Neural cell (in vitro differentiated cells): ENCODE data around the gene MUL1. TPM values are rescaled to one million over a fixed set of nuclear protein-coding genes. Genes with fewer than 3 reads are reported as not detected.

ENCODE experiments used
- H2AFZ ChIP-seq: fragments of 200-600, 300-800 bp; sonication (generic), shearing (Covaris generic); 2 replicates; pipeline ENCODE4 v1.6.0; 2014; ENCODE audit warnings: low read depth, mild to moderate bottlenecking, antibody characterized with exemption, low read length, moderate library complexity
- H3F3A ChIP-seq: fragments of 200-600 bp; shearing (Covaris generic); 2 replicates; pipeline ENCODE4 v1.6.1; 2016; ENCODE audit warnings: mild to moderate bottlenecking, moderate library complexity, mixed read lengths, antibody characterized with exemption, low read length; ENCODE audit not compliant: insufficient read depth, poor library complexity, severe bottlenecking
- H3K27ac ChIP-seq: fragments of 200-600, 300-800 bp; sonication (generic), shearing (Covaris generic); 2 replicates; pipeline ENCODE4 v1.5.1; 2014; ENCODE audit warnings: mild to moderate bottlenecking, low read length, moderate library complexity
- H3K27me3 ChIP-seq: fragments of 300-800, 200-600 bp; sonication (generic), shearing (Covaris generic); 2 replicates; pipeline ENCODE4 v1.6.0; 2014; ENCODE audit warnings: mild to moderate bottlenecking, low read depth, low read length, moderate library complexity; ENCODE audit not compliant: insufficient read depth
- H3K36me3 ChIP-seq: fragments of 300-800, 200-600 bp; sonication (generic), shearing (Covaris generic); 2 replicates; pipeline ENCODE4 v1.5.1; 2014; ENCODE audit warnings: mild to moderate bottlenecking, antibody characterized with exemption, low read length, moderate library complexity; ENCODE audit not compliant: insufficient read depth
- H3K4me2 ChIP-seq: fragments of 300-800, 200-600 bp; sonication (generic), shearing (Covaris generic); 2 replicates; pipeline ENCODE4 v1.6.0; 2014; ENCODE audit warnings: mild to moderate bottlenecking, low read length
- H3K4me3 ChIP-seq: fragments of 300-800, 200-600 bp; sonication (generic), shearing (Covaris generic); 2 replicates; pipeline ENCODE4 v1.5.1; 2014; ENCODE audit warnings: mild to moderate bottlenecking, low read length, moderate library complexity
- H3K79me2 ChIP-seq: fragments of 200-600 bp; shearing (Covaris generic); replicated peaks from 2 replicates; pipeline ENCODE4 v1.6.0; 2014; ENCODE audit warnings: mild to moderate bottlenecking, low read length, moderate library complexity; ENCODE audit not compliant: insufficient read depth
- H3K9ac ChIP-seq: fragments of 300-800, 200-600 bp; sonication (generic), shearing (Covaris generic); 2 replicates; pipeline ENCODE4 v1.6.1; 2016; ENCODE audit warnings: mild to moderate bottlenecking, low read length, mixed read lengths
- H3K9me2 ChIP-seq: fragments of 200-600 bp; shearing (Covaris generic); 2 replicates; pipeline ENCODE4 v1.6.1; 2016; ENCODE audit warnings: mild to moderate bottlenecking, low read length, mixed read lengths; ENCODE audit not compliant: insufficient read depth
- H3K9me3 ChIP-seq: fragments of 200-600, 300-800 bp; sonication (generic), shearing (Covaris generic); 2 replicates; pipeline ENCODE4 v1.6.1; 2016; ENCODE audit warnings: mild to moderate bottlenecking, mixed run types, low read length, moderate library complexity, mixed read lengths
- H4K20me1 ChIP-seq: fragments of 200-600 bp; shearing (Covaris generic); 2 replicates; pipeline ENCODE4 v1.6.1; 2016; ENCODE audit warnings: mild to moderate bottlenecking, mixed run types; ENCODE audit not compliant: insufficient read depth
- CTCF ChIP-seq: fragments of 450-650 bp; IDR thresholded peaks from 2 replicates; pipeline ENCODE4 v1.5.1; 2014; ENCODE audit warnings: antibody characterized with exemption, mild to moderate bottlenecking, moderate library complexity; ENCODE audit not compliant: poor library complexity, severe bottlenecking
- EP300 ChIP-seq: fragments of 450-650 bp; conservative IDR thresholded peaks from 2 replicates; pipeline ENCODE4 v1.6.1; 2014; ENCODE audit warnings: antibody characterized with exemption, mild to moderate bottlenecking, moderate library complexity; ENCODE audit not compliant: poor library complexity, severe bottlenecking
- EZH2 ChIP-seq: fragments of 200-600, 300-800 bp; shearing (Covaris generic), sonication (generic); IDR thresholded peaks from 2 replicates; pipeline ENCODE4 v1.6.1; 2014; ENCODE audit warnings: antibody characterized with exemption, low read length, borderline replicate concordance, mild to moderate bottlenecking; ENCODE audit not compliant: insufficient read depth, poor library complexity, severe bottlenecking
- MXI1 ChIP-seq: fragments of 450-650 bp; conservative IDR thresholded peaks from 2 replicates; pipeline ENCODE4 v1.6.1; 2014; ENCODE audit warnings: antibody characterized with exemption, mild to moderate bottlenecking; ENCODE audit not compliant: poor library complexity, severe bottlenecking
- POLR2AphosphoS5 ChIP-seq: IDR thresholded peaks from 2 replicates; pipeline ENCODE4 v1.6.1; 2012
- RAD21 ChIP-seq: fragments of 450-650 bp; conservative IDR thresholded peaks from 2 replicates; pipeline ENCODE4 v1.6.1; 2014; ENCODE audit warnings: antibody characterized with exemption, mild to moderate bottlenecking, moderate library complexity
- REST ChIP-seq: IDR thresholded peaks from 2 replicates; pipeline ENCODE4 v1.6.1; 2012; ENCODE audit warnings: borderline replicate concordance
- SMC3 ChIP-seq: fragments of 450-650 bp; conservative IDR thresholded peaks from 2 replicates; pipeline ENCODE4 v1.6.1; 2014; ENCODE audit warnings: antibody characterized with exemption, mild to moderate bottlenecking, moderate library complexity; ENCODE audit not compliant: poor library complexity
- TAF1 ChIP-seq: IDR thresholded peaks from 2 replicates; pipeline ENCODE4 v1.6.1; 2012; ENCODE audit warnings: low read depth
- polyA plus RNA-seq: library from polyadenylated mRNA; depleted of rRNA; stranded (reverse); fragments of >200 nt; gene quantifications from 2 replicates; pipeline ENCODE4 v1.2.3, GENCODE V29; 2014

The MUL1 gene
- polyA plus RNA-seq, 1 donor from 2014 or later: 13.5 TPM

- Histone ChIP-seq H3K9ac (peak overlapping the region; percentile 99), H3K27me3 (peaks cover 16% of the 10 kb centered on the region), H3K4me3 (peak overlapping the region; percentile 98), H3K79me2 (peaks cover 31% of the 10 kb centered on the region), H3K36me3 (no peaks in the 10 kb centered on the region), H3K9me2 (no peaks in the 10 kb centered on the region), H4K20me1 (no peaks in the 10 kb centered on the region), H3K4me2 (peak overlapping the region; percentile 100), H3K9me3 (no peaks in the 10 kb centered on the region), H3K27ac (peak overlapping the region; percentile 86), H2AFZ (peak overlapping the region; percentile 24), H3F3A (no peaks in the 10 kb centered on the region)
- TF ChIP-seq MXI1: peak; percentile 5
- no peak for TF ChIP-seq EP300
These were observed 23.2 kb downstream of the MUL1 start for GRCh38 chr1:20484519-20485462.

GRCh38 chr1:20483833-20484518, 24.0 kb downstream of the MUL1 start:
- peak overlapping the region; percentile 99 for H3K9ac ChIP-seq
- H3K27me3 ChIP-seq: peaks cover 16% of the 10 kb centered on the region
- peaks cover 31% of the 10 kb centered on the region for H3K79me2 ChIP-seq
- no peaks in the 10 kb centered on the region for H3K9me3 ChIP-seq
- H3K36me3 ChIP-seq: no peaks in the 10 kb centered on the region
- H3K9me2 ChIP-seq: no peaks in the 10 kb centered on the region
- no peaks in the 10 kb centered on the region for H3F3A ChIP-seq
- peak overlapping the region; percentile 24 for H2AFZ ChIP-seq
- no peak for TF ChIP-seq EZH2
- TF ChIP-seq SMC3: peak; percentile 76
- peak; percentile 63 for TF ChIP-seq REST
- peak; percentile 71 for TF ChIP-seq CTCF
- no peak for TF ChIP-seq TAF1
- TF ChIP-seq MXI1: peak; percentile 39
- TF ChIP-seq POLR2AphosphoS5: peak; percentile 60
- TF ChIP-seq EP300: no peak
- TF ChIP-seq RAD21: peak; percentile 74
- peak overlapping the region; percentile 98 for H3K4me3 ChIP-seq
- H4K20me1 ChIP-seq: no peaks in the 10 kb centered on the region
- H3K4me2 ChIP-seq: peak overlapping the region; percentile 100
- H3K27ac ChIP-seq: peak overlapping the region; percentile 86
